Gastrocnemius medialis (tissue), 4 donors: ENCODE results near the gene EMILIN2. TPM values are rescaled to one million over a fixed set of nuclear protein-coding genes. Genes with fewer than 3 reads are reported as not detected.

Source experiments
- ATAC-seq, 2 donors: fragments of 150-250 bp; one replicate each; pipeline ENCODE4 v1.9.1; 2016
- DNase-seq, 2 donors: peaks; one replicate each; pipeline ENCODE4 v3.0.0-alpha.2; 2019
- H3K27ac ChIP-seq, 4 donors: fragments of 200-600 bp; sonication (generic); 1 replicate in 1 of 4; 2 replicates in 3 of 4; pipeline ENCODE4 v1.5.1; 2016 to 2018; ENCODE audit warnings: mild to moderate bottlenecking in 2 of 4, moderate library complexity in 1 of 4
- H3K27me3 ChIP-seq, 3 donors: fragments of 200-600 bp; sonication (generic) in 2 of 3; 1 replicate in 1 of 3; 2 replicates in 2 of 3; pipeline versions ENCODE4 v1.5.1 to v1.6.0; 2016 to 2019; ENCODE audit warnings: mild to moderate bottlenecking in 1 of 3, moderate library complexity in 1 of 3
- H3K36me3 ChIP-seq, 2 donors: fragments of 200-600 bp; sonication (generic) in 1 of 2; one replicate each; pipeline ENCODE4 v1.5.1; 2017 to 2018
- H3K4me1 ChIP-seq, 2 donors: fragments of 200-600 bp; sonication (generic) in 1 of 2; one replicate each; pipeline ENCODE4 v1.5.1; 2016 to 2017; ENCODE audit warnings: mild to moderate bottlenecking in 2 of 2
- H3K4me3 ChIP-seq, 4 donors: fragments of 200-600 bp; sonication (generic) in 3 of 4; 1 replicate in 1 of 4; 2 replicates in 3 of 4; pipeline ENCODE4 v1.5.1; 2016 to 2019; ENCODE audit warnings: mild to moderate bottlenecking in 2 of 4
- H3K9me3 ChIP-seq, 3 donors: fragments of 200-600 bp; sonication (generic) in 2 of 3; 1 replicate in 1 of 3; 2 replicates in 2 of 3; pipeline ENCODE4 v1.5.1; 2016 to 2019
- POLR2A ChIP-seq, 2 donors: fragments of 450-650 bp; IDR thresholded peaks; one replicate each; pipeline ENCODE4 v1.6.1; 2017; ENCODE audit warnings: antibody characterized with exemption in 2 of 2, mild to moderate bottlenecking in 2 of 2, moderate library complexity in 2 of 2
- in situ Hi-C, 4 donors: fragments of 200-750 bp; cut with MboI; loops; one replicate each; pipeline versions ENCODE4 v1.15.0 to v1.8.0; 2017; ENCODE audit warnings: low sequenced_read_pairs in 4 of 4
- intact Hi-C: fragments of 100-400 bp; cut with DNase I; formaldehyde crosslinking; loops from one replicate; pipeline ENCODE4 v1.15.1; 2023; ENCODE audit warnings: low total_unique reads
- total RNA-seq, 4 donors: library from RNA; depleted of rRNA; stranded (reverse); fragments of >200 nt; gene quantifications; one replicate each; pipeline versions ENCODE4 v1.1.0 to v1.2.3, GENCODE V29; 2016
- TF ChIP-seq, protein P1 (sequence below), 5 experiments: fragments of 450-650 bp in 3 of 5; fragments of 200-600 bp in 2 of 5; sonication (generic) in 2 of 5; IDR thresholded peaks in 4 of 5; conservative IDR thresholded peaks in 1 of 5; 1 replicate in 4 of 5; 2 replicates in 1 of 5; pipeline ENCODE4 v1.5.1; 2016 to 2019; ENCODE audit warnings: antibody characterized with exemption in 5 of 5, mild to moderate bottlenecking in 3 of 5, moderate library complexity in 3 of 5

EMILIN2 gene
- total RNA-seq, 4 donors from 2014 or later, result 1.9 to 10.5 (median 5.6) TPM

DNA sequence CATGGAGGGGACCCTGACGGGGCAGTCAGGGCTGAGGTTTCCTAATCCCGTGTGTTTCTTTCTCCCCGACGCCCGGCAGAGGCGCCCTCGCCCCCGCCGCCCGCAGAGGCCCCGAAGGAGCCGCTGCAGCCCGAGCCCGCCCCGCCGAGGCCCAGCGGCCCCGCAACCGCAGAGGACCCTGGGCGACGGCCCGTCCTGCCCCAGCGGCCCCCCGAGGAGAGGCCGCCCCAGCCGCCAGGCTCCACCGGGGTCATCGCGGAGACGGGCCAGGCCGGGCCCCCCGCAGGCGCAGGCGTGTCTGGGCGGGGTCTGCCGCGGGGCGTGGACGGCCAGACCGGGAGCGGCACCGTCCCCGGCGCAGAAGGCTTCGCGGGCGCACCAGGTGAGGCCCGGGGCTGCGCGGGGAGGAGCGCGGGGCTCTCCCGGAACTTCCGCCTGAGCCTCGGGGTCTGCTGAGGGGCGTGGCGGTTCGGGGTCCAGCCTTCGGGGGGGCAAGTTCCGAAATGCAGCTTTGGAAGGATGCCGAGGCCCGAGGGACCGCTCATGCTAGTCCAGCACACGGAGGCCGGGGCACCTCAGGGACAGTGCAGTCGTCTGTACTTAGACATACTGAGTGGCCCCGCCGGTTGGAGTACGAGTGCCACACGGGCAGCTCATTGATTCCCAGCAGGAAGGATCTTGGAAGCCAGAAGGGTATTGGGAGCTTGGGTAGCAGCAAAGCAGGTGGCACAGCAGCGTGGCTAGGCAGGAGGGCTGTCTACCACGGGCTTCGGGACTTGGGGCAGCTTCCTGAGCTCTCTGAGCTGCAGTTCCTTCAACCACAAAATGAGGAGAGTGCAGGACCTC, 60.1 kb downstream of the EMILIN2 start:
- Histone ChIP-seq H3K27me3 (peaks cover 19 to 31% (median 28%) of the 10 kb centered on the region in 3 donors), H3K9me3 (no peaks in the 10 kb centered on the region), H3K4me1 (no peaks in the 10 kb centered on the region), H3K4me3 (peak overlapping the region; percentile 42 to 59 (median 52)), H3K27ac (peak overlapping the region in 2 of 4 donors; percentile 37 to 45), H3K36me3 (no peaks in the 10 kb centered on the region)
- intact Hi-C loops, result no loop called here
- no peak for DNase-seq
- no peak for ATAC-seq
- in situ Hi-C loops, result no loop called here
- TF ChIP-seq, protein P1, sequence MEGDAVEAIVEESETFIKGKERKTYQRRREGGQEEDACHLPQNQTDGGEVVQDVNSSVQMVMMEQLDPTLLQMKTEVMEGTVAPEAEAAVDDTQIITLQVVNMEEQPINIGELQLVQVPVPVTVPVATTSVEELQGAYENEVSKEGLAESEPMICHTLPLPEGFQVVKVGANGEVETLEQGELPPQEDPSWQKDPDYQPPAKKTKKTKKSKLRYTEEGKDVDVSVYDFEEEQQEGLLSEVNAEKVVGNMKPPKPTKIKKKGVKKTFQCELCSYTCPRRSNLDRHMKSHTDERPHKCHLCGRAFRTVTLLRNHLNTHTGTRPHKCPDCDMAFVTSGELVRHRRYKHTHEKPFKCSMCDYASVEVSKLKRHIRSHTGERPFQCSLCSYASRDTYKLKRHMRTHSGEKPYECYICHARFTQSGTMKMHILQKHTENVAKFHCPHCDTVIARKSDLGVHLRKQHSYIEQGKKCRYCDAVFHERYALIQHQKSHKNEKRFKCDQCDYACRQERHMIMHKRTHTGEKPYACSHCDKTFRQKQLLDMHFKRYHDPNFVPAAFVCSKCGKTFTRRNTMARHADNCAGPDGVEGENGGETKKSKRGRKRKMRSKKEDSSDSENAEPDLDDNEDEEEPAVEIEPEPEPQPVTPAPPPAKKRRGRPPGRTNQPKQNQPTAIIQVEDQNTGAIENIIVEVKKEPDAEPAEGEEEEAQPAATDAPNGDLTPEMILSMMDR (IDR thresholded peaks at IDR 0.05 in 4 of 5, conservative IDR thresholded peaks at IDR 0.05 in 1 of 5), result no peak
- no peak for TF ChIP-seq POLR2A (IDR thresholded peaks at IDR 0.05)

DNA sequence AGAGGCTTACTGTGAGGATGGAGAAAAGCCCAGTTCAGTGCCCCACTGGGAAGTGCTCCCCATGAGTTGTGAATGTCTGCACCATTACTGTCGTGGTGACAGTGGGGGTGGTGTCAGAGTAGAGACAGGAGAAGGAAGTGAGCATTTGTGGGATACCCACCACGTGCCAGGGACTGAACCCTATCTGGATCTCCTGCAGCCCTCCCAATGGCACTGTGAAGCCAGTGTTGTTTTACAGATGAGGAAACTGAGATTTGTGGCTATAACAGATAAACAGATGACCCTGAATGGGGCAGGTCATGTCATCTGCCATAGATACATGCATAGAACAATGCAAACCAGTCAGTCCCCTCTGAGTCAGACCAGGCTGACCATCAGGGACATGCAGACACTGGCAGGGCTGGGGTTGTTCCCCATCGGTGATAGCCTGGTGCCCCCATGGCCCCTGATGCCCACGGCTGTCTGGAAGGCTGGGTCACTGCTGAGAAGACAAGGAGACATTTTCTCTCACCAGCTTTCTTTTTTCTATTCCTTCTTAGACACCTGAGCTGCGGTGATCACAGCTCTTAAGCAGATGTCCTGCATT, 60.8 kb downstream of the EMILIN2 start:
- H3K4me3 ChIP-seq, result peak overlapping the region in 2 of 4 donors; percentile 42 to 50
- intact Hi-C loops, result no loop called here

DNA sequence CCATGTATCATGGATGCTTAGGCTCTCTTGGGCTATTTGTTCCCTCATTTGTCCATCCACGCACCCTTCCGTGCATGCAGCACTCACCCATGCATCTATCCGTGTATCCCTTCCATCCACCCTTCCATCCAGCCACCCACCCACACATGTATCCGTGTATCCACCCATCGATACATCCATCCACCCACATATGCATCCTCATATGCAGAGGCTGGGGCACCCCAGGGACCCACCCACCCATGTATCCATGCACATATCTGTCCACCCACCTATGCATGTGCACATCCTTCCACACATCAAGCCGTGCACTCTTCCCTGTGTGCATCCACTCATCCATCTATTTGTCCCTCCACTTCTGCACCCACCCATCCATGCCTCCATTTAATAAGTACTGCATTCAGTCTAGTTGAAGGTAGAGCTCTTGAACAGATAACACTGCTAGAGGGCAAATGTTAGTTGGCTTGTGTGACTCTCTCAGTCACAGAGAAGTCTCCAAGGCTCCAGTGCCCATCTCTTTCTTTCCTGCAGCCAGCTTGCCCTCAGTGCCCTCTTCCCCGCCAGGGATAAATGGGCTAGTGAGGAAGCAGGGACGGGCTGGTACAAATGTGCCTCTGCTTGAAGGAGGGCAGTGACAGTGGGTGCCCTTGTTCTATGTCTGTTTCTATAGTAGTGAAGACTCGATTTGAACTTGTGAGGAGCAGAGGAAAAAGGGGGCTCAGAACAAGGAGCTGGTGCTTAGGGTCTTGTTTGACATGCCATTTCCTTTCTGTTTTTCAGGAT, 61.5 kb downstream of the EMILIN2 start:
- no peaks in the 10 kb centered on the region for H3K36me3 ChIP-seq
- no peaks in the 10 kb centered on the region for H3K9me3 ChIP-seq
- in situ Hi-C loops, result no loop called here

More for the DNA sequence above, 60.8 kb downstream of the EMILIN2 start:
- Histone ChIP-seq H3K27me3 (peaks cover 19 to 31% (median 28%) of the 10 kb centered on the region in 3 donors), H3K36me3 (no peaks in the 10 kb centered on the region), H3K9me3 (no peaks in the 10 kb centered on the region), H3K4me1 (no peaks in the 10 kb centered on the region), H3K27ac (no peak overlapping the region)
- in situ Hi-C loops, result no loop called here
- DNase-seq, result no peak
- TF ChIP-seq, protein P1 (IDR thresholded peaks at IDR 0.05 in 4 of 5, conservative IDR thresholded peaks at IDR 0.05 in 1 of 5), result no peak
- TF ChIP-seq POLR2A (IDR thresholded peaks at IDR 0.05), result no peak
- ATAC-seq, result no peak

GRCh38 chr18:2908946-2909335, 62.1 kb downstream of the EMILIN2 start:
- ATAC-seq (no peak), DNase-seq (no peak)
- in situ Hi-C loops, result no loop called here
- H3K27ac ChIP-seq, result no peak overlapping the region
- peaks cover 19 to 31% (median 28%) of the 10 kb centered on the region in 3 donors for H3K27me3 ChIP-seq
- intact Hi-C loops, result no loop called here
- no peak for TF ChIP-seq POLR2A (IDR thresholded peaks at IDR 0.05)
- TF ChIP-seq, protein P1 (IDR thresholded peaks at IDR 0.05 in 4 of 5, conservative IDR thresholded peaks at IDR 0.05 in 1 of 5), result no peak
- H3K9me3 ChIP-seq, result no peaks in the 10 kb centered on the region
- H3K4me3 ChIP-seq, result no peak overlapping the region
- no peaks in the 10 kb centered on the region for H3K4me1 ChIP-seq
- H3K36me3 ChIP-seq, result no peaks in the 10 kb centered on the region

More for the DNA sequence above, 61.5 kb downstream of the EMILIN2 start:
- TF ChIP-seq POLR2A (IDR thresholded peaks at IDR 0.05), result no peak
- TF ChIP-seq, protein P1 (IDR thresholded peaks at IDR 0.05 in 4 of 5, conservative IDR thresholded peaks at IDR 0.05 in 1 of 5), result no peak
- H3K4me1 ChIP-seq, result no peaks in the 10 kb centered on the region
- no peak overlapping the region for H3K4me3 ChIP-seq
- no peak for DNase-seq
- no peak overlapping the region for H3K27ac ChIP-seq
- no peak for ATAC-seq
- H3K27me3 ChIP-seq, result peaks cover 19 to 31% (median 28%) of the 10 kb centered on the region in 3 donors
- intact Hi-C loops, result no loop called here
